GM19438 (cell line): ENCODE data around the gene CLK4.
A peak's percentile ranks its signal among the peaks of the same experiment; 100 is the strongest.

ENCODE experiments used
- ATAC-seq: cut with Tn5 transposase; IDR thresholded peaks from one replicate; pipeline ENCODE4 v1.9.1; 2021; ENCODE audit warnings: low read depth; ENCODE audit not compliant: unreplicated experiment

The CLK4 gene

DNA sequence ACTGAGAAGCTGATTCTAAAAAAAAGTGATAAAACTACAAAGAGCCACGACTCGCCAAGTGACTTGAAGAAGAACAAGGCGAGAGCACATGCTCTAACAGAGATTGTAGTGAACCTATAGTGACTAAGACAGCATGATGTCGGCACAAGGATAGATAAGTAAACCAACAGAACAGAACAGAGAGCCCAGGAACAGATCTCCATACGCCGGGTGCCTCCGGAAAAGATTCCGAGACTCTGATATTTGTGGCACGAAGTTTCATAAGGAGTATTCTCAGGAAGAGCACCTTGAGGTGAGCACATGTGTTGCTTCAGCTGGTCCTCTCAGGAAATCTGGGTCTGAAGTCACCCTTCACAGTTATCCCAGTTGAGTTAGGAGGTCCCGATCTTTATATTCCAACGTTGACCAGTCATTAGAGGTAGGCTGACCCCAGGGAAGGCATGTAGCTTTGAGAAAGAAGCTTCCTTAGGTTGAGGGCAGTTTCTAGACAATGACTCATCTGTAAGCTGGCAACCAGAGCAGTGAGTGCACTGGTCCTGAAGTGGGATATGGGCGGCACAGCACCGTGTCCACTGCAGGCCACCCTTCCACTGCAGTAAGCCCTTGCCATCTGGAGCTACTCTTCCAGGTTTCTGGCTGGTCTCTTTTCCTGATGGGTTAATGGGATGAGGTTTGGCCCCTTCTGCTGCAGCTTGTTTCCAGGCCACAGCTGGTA lies 13.6 kb upstream of the CLK4 start:
- ATAC-seq = no peak

DNA sequence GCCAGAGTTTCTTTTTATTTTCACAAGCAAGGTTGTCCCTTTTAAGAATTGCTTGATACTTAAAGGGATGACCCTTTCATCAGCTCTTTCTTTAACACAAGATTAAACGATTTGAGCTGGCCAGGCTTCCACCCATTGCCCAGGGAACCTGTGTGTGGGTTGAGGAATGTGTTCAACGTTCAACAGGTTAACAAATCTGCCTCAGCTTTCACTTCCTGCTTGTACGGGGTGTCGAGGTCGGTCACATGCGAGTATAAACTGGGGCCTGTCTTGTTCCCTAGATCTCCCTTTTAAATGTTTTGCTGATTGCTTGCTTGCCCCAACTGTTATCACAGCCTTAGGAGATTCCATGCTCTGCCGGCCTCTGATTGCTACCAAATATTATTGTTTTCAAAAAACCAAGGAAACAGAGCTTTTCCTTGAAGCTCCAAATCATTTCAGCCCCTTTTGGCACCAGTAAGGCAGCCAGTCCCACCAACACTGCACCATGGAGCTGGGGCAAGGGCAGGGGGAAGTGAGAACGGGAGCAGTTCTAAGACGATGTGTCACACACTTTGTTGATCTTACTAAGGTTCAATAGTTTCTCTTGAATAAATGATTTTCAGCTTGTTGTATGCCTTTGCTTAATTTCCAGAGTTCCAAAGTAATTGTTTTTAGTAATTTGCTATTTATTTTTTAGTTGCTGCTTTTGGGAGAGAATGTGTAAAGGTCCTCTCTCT lies 10.7 kb upstream of the CLK4 start:
- ATAC-seq = no peak

DNA sequence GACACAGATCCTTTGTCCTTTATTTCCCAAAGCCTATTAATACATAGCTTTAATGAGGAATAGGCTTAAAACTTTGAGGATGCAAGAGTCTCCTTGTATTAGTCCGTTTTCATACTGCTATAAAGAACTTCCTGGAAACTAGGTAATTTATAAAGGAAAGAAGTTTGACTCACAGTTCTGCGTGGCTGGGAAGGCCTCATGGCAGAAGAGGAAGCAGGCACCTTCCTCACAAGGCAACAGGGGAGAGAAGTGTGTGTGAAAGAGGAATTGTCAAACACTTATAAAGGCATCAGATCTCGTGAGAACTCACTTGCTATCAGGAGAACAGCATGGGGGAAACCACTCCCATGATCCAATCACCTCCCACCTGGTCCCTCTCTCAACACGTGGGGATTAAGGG lies 5.4 kb upstream of the CLK4 start:
- ATAC-seq = no peak

DNA sequence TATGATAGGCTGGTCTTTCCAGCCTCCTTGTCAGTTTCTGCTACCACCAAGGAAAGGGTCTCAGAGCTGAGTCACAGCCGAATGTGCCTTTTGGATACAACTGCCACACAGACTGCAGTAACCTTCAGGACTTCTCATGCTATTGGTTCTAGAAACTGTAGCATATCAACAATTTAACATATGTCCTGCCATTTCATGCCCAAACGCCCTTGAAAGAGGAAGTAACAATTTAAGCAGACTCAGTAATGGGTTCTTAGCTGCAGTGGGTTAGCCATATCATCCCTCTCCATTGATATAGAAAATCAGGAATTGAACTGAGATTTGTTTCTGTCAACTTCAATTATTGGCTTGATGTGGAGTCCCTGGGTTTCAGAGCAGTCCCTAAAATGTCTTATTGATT lies 4.1 kb upstream of the CLK4 start:
- no peak for ATAC-seq

DNA sequence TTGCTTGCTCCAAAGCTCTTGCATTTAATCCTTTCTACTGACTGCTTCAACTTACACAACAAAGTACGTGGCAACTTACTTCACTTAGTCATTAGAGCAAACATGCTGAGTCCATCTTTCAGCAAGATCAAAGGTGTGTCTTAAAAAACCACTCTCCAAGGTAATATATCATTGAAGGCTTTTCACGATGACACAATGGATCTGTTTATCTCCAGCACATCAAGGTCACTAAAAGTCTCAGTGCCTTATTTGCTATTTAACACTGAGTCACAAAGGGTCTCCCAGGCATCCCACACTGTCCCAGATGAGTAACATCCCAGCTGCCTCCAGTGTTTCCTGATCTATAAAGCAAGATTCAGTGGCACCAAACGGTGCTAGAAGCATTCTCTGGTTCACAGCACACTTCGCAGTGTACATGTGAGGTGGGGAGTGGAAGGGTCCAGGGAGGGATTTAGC lies 3.7 kb upstream of the CLK4 start:
- no peak for ATAC-seq

DNA sequence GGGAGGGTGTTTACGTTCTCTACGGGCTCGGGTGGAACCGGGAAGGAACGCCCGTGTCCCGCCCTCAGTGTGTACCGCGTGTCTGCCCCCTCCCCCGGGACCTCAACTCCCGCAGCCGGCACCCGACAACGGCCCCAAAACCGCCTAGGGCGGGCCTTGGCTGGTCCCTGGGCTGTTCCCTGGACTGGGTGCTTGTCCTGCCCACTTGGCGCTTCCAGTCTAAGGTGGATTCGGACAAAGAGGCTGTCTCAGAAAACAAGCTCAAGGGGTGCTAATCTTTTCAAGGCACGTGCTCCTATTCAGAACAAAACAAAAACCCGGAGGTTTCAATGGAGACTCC lies 379 bp upstream of the CLK4 start:
- ATAC-seq = no peak

DNA sequence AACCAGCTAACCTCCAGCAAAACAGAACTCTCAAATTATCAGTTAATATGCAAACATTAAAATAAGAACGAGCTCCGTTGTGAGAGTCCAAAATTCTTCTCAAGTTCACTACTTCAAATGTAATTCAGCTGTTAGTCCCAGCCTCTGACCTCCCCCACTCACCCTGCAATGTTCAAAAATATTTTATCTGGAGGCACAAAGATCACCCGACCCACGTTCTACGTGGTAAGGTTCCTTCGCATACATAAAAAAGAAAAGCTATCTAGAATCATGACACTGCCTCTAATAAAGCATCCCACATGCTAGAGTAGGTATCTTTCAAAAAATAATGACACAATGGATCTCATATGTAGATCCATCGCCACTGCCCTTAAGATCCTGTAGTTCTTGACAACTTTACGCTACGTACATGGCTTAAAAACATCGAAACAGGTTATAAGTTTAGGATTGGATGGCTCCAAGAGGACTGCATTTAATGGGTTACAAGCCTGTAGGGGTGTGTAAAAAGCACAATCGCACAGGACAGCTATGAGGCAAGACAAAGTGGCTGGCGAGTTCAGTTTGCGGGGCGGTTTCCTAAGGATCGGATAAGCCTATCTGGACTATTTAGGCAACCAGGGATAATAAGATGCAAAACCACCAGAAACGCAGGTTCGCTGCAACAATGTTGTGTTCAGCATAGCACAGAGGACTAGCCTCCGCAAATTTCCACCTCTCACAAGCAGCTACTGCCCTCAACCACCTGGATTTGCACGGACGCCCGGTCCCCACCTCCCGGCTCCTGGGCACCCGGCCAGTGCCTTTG lies 969 bp downstream of the CLK4 start:
- peak; percentile 11 for ATAC-seq

DNA sequence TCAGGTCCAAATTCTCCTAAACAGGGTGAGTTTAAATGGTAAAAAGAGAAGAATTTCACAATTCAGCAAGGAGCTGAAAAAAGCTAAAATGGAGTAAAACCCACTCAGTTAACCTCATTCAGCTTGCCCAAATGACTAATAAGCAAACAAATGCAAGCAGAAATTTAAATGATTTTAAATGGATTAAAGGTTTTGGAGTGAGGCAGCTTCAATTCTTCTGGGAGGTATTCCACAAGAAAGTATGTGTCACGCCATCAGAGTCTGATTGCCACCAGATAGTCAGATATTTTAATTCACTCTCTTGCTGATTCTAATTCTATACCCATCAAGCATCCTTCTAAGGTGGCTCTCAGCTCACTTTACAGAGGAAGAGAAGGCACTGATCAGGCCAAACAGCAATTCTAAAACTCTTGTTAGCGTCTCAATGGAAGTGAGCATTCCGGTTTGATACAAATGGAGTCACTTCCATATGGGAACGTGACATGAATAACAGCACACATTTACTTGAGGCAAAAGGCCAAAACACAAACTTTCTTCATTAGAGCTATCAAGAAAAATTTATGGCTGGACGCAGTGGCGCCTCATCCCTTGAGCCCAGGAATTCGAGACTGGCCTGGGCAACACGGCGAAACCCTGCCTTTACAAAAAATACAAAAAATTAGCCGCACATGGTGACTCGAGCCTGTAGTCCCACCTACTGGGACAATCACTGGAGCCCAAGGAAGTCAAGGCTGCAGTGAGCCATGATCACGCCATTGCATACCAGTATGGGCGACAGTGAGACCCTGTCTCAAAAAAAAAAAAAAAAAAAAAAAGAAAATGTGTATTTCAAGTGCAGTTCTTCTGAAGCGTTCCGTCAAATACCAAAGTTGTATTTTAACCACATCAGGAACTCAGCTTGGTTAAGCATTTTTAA lies 2.0 kb downstream of the CLK4 start:
- ATAC-seq = no peak

DNA sequence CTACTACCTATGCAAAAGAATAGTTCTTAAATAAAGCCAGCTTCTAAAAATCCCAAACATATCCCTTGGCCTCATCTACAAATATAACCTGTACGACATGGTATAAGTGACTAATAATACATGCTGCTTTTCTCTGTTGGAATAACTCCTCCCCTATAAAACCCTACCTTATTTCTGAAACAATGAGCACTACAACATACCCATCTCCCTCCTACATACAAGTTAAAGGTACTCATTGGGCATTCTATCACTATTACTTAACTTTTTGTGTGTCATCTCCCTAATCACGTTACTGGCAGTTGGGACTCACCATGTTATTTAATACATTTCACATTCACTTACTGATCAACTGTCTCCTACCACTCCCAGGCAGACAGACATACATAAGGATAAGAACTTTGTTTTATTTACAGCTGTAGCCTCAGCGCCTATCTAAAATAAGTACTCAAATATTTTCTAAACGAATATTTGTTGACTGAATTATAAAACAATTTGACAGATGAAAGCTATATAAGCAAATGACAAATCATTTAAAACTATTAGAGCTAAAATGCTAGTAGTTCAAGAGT lies 4.1 kb downstream of the CLK4 start:
- ATAC-seq = no peak

DNA sequence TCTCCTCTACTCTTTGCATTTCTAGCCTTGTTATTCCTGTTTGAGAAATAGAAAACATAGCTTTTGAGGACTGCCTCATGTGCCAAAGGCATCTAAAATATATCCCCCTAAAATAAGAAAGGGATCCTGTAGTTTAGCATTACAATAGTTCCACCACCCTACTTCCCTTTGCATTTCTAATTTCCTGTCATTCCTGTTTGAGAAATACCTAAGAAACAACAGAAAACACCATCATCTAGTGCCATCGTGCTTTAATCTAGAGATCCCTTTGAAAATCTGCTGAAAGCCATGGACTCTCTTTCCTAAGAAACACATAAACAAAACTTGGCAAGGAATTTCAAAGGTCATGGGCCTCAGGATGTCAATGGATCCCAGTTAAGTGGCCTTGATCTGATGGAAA lies 7.5 kb downstream of the CLK4 start:
- ATAC-seq = no peak

DNA sequence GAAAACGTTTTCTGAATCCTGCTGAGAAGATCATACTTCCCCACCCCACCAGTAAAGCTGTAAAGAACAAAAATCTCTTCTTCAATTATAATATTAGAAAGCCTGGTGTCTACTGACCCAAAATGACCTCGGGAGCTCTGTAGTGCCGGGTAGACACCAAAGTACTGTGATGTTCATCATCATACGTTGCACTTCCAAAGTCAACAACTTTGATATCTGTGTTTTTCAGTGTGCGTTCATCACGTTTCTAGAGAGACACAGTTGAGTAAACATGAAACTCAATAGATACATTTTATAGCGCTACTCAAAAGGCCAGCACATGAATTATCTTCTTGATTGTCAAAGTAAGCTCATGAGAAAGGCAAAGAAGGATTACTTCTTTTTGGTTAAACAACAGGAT lies 14.6 kb downstream of the CLK4 start:
- ATAC-seq = no peak

DNA sequence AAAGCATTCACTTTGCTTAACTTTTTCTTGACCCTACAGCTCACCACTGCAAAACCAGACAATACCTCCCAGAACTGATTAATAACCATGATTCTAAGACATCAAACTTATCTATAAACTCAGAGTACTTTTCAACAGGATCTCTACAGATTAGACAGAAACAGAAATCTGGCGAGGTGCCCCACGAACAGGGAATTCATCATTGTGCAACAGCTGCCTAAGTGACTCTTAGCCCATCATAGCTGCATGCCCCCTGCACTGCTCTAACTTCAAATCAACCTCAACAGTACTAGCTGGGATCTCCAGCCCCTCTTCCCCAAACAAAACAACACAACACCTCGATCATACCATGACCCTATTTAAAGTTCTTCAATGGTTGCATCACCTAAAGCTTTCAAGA lies 20.6 kb downstream of the CLK4 start:
- no peak for ATAC-seq

DNA sequence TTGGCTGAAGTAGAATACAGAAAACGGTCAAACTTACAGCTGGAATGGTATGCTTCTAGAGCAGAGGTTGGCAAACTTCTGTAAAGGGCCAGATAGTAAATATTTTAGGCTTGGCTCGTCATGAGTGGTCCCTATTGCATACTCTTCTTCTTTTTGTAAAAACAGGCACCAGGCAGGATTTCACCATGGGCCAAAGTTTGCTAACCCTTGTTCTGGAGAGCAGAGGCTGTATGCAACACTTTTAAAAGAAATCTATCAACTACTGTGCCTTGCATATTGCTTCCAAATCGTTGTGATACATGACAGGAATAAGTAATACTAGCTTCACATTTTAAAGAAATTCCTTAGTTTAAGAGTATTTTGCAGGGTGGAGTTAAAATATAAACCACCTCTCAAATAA lies 21.1 kb downstream of the CLK4 start:
- no peak for ATAC-seq

DNA sequence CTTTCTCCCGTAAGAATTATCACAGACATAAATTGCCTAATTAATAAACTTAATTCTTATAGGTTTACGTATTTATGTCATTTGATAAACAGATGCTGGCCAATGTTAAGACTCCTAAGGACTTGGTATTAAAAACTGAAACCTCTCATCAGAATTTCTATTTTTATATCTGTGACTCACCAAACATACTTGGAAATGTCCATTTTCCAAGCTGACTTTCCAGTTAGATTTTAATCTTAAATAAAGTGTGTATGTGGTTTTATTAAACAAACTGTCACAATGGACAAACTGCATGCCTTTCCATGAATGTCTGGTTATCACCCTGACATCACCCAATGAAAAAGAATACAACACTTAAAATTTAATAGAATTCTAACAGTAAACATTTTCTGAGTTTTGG lies 24.1 kb downstream of the CLK4 start:
- no peak for ATAC-seq

DNA sequence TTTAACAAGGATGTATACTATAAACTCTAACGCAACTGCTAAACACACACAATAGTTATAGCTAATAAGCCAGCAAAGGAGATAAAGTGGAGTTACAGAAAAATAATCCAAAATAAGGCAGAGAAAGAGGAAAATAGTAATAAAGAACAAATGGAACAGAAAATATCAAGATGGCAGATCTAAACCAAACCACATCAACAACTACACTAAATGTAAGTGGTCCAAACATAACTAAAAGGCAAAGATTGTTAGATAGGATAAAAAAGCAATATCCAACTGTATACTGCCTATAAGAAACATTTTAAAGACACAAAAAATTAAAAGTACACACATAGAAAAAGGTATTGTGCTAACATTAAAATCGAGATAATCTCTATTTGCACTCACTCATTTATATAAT lies 31.1 kb downstream of the CLK4 start:
- no peak for ATAC-seq

DNA sequence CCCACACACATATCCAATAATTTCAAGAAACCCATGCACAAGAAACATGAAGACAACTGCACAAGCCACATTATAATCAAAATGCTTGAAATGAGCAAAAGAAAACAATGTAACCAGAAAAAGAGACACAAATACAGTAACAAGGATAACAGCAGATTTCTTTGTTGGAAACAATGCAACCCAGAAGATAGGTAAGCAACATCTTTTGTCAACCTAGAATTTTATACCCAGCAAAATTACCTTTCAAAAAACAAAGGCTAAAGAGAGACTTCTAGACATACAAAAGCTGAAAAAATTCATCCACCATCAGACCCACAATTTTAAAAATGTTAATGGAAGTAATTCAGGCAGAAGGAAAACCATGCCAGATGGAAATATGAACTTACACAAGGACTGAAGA lies 31.7 kb downstream of the CLK4 start:
- no peak for ATAC-seq

DNA sequence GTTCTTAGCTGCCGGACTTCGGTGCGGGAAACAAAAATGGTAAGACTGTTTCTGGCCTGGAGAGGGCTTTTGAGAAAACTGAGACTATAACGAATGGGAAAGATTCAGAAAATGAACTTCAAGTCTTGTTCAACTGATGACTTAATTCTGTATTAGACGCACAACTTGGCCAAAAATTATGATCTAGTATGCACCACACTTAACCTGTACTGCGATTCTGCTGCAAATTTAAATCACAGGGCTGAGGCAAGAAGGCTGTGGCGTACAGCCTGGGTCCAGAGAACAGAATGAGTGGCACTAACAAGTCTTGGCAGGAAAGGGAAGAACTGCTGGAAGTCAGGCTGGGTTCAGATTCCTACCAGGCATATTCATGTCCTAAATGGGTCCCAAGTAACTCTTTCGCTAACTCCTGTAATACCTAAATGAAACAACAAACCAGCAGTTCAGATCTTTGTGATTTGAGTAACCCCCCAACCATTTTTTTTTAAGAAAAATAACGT lies 35.9 kb downstream of the CLK4 start:
- no peak for ATAC-seq

DNA sequence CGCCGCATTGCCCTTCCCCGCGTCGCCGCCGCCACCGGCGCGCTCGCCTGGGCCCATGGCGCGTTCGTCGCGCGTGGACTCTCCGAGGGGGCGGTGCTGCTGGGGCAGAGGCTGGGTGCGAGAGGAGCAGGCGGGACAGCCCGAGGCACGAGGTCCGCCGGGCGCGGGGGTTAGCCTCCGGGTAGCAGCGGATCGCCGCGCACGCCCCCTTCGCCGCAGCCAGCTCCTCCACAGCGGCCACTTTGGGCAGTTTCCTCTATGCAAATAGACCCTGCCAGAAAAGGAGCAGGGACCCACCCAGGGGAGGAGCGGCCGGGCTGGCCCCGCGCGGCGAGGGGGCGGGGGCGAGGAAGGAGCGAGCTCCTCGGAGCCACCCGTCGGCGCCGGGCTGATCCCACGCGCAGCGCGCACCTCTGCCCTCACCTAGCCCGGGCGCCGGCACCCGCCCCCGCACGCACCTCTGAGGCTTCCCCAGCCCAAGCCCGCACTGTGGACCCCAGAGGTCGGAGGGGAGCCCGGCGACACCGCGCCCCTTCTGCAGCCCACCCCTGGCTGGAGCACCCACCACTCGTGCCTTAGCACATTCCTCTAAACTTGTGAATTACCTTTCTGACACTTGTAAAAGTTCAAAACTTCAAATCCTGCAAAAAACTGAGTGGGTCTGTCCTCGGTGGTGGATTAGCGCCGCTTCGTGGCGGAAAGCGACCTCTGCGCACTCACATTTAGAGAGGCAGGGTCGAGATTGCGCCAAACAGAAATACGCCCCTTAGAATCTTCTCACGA lies 36.5 kb downstream of the CLK4 start, which contains the start of gene COL23A1:
Gene COL23A1 (minus strand): TSS at position 253 of the 783 bp plus-strand sequence.
- ATAC-seq = peak; percentile 70
